GM19324 (cell line): Measurements from ENCODE around the gene INSIG2.
"Not testable (repeated sequence)": the region's sequence is repeated elsewhere in the genome, so short reads cannot be mapped to it uniquely, and the experiment has no call there.

Experiments
- ATAC-seq: cut with Tn5 transposase; IDR thresholded peaks from one replicate; pipeline ENCODE4 v1.9.1; 2021; ENCODE audit warnings: mild to moderate bottlenecking, moderate library complexity; ENCODE audit not compliant: unreplicated experiment, low FRiP score

The INSIG2 gene

GRCh38 chr2:118058951-118059350 lies 29.3 kb upstream of the INSIG2 start:
- no peak for ATAC-seq

GRCh38 chr2:118059919-118060478 lies 28.3 kb upstream of the INSIG2 start:
- no peak for ATAC-seq

DNA sequence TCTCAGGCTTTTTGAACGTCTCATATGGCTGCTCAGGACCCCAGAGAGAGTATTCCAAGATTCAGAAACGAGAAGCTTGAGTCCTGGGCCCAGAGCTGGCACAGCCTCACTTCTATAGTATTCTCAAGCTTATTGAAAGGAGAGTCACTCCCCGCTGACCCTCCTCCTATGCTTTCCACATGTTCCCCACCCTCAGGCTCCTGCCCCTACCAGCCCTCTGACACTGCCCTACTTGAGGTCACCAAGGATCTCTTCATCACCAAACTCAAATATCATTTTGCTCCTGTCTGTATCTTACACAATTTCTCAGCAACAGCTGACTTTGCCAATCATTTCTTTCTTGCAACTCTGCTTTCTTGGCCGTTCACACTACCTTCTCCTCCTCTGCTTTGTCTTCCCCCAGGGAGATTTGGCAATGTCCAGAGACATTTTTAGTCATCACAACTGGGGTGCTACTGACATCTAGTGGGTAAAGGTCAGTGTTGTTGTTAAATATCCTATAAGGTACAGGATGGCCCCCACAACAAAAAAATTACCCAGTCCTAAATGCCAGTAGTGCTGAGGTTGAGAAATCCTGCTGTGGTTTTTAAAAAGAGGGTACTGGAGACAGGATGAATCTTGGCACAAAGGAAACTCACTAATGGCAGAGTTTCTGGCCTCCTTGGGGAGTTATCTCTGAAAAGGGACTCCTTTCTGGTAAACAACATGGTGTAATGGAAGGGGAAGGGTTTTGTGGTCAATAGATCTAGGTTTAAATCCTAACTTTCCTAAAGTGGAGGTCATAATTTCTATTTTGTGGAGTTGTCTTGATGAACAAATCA lies 26.9 kb upstream of the INSIG2 start:
- peak; percentile 67 for ATAC-seq

DNA sequence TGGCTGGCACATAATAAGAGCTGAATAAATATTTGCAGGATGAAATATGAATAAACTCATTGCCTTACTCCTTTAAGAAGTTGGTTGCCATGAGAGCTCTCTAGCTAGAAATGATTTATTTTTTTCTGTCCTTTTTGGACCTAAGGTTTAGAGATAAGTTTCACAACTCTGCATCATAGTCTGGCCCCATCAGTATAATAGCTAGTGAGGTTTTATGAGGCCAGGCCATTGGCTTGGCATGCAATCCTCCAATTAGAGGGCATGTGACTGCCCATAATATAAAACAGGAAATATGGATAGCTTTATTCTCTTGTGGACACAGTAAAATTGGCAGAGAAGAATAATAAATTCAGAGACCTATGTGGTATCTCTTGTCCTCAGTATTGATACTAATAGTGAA lies 26.2 kb upstream of the INSIG2 start:
- ATAC-seq: no peak

- ATAC-seq: no peak
Observed at GRCh38 chr2:118062669-118063068, 25.6 kb upstream of the INSIG2 start.

DNA sequence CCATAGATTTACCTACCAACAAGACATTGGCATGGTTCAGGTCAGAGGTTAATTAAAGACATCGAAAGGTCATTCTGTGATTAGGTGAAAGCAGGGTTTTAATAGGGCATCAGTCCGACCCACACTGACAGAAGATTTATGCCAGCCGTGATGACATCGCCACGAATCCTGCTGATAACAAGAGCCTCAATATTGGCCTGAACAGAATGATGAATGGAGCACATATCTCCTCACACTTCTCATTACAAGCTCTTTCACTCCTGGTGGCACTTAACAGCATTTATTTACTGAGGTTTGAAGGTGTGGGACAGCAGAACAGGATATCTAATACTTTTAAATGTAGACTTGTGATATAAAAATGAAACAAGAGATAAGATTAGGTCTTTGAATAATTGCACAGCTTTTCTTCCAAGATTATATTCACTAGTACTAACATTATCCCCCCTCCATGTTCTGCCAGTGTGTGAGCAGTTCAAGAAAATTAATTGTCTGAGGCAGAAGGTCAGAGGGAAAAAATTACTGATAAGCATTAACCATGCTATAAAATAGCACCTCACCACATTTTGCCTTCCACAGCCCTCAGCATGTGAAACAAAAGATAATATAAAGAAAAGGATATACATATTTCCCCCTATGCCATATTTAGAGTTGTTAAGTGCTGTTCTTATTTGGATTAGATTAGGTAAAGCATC lies 23.1 kb upstream of the INSIG2 start:
- ATAC-seq: no peak

DNA sequence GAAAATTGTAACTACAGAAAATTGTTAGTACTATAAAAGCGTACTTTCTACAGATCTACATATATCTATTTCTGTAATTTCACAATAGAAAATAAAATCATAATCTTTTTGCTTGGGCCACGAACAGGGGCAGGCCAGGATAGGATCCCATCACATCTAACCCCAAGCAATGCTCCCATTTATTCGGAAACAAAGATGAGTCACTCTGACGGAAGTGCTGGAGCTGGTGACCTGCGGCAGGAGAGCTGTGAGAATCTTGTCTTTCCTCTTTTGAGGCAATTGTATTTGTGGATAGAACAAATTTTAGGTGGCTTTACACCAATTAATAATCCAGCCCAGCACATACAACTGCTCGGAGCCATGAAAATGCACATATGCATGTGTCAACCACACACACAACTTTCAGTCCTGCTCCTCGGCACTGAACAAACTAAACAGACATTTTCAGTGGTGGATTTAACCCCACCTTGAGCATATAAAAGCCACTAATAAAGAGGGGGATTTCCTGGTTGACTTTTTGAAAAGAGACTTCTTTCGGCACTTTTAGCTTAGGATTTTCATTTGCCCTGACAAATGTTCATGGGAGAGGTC lies 22.3 kb upstream of the INSIG2 start:
- no peak for ATAC-seq

DNA sequence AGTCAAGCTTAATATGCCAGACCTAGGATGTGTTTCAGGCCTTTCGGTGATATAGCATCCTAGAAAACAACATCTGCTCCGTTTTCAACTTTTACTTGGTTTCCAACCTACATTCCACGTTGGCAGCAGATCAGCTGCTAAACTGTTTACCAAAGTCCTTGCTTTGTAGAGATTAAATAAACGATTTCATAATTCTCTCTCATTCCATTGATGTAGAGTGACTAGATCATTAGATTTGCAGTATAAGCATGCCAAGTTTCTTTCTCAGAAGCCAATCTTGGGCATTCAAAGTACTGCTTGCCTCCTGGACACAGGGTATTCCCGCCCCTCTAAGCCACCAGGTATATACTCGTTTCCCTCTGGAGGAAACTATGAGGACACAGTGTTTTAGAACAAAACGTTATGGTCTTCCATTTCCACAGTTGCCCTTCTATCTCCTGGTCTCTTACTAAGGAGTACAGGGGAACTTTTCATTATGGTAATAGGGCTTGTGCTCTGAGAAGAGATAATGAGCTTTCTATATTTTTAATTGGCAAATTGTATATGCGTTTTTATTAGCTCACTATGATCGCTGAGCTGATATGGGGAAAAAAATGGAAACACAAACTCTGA lies 10.5 kb upstream of the INSIG2 start:
- no peak for ATAC-seq

GRCh38 chr2:118078734-118079133 lies 9.5 kb upstream of the INSIG2 start:
- no peak for ATAC-seq

DNA sequence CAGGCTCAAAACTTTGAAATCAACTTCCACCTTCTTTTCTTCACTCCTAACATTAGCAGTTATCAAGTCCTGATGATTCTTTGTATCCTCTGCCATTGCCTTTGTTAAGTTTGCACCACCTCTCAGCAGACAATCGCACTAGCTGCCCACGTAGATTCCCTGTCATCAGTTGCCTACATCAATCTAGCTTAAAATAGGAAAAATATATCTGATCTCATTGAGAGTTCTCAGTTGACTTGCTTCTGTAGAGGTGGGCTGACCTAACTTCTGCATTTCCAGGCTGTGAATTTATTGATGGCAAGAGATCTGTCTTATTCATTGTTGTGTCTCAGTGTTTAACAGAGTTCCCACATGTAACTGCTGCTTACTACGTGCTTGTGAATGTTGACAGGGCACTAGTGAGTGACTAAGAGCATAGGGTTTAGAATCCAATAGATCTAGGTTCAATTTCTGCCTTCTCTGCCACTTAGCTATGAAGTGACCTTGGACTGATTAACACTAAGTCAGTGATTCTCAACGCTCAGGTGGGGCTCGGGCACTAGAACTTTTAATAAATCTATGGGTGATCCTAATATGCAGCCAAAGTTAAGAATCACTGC lies 3.7 kb upstream of the INSIG2 start:
- no peak for ATAC-seq

DNA sequence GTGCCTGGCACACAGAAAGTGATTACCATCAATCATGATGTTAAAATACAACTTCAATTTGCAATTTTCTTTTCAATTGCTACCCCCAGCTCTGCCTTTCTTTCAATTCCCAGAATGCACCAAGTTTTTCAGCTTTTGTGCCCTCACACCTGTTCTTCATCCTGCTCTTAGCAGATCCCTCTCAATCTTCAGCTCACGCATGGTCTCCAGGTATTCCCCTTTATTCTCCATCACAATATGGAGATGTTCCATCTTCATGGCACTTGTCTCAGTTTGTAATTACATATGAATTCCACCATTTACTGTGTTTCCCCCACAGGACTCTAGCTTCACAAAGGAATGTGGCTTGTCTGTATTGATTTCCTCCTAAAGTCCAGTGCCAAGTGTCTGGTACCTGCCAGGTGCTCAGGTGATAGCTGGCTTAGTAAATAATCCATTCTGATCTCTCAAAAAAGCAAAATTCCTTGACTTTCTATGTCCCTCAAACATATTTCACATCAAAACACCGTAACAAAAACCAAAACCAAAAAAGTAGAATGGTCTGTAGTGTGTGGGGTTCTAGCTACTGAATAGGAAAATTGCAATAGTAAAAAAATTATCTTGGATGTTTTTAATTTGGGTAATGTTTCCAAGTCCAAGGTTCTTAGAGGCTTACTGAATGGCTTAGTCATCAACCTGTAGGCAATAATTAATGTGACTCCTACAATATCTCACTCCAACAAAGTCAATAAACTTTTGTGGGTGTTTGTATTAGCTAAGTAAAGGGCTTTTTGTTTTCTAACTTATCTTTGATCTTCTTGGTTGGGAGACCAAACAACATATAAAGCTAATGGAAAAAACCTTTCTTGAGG lies 2.9 kb upstream of the INSIG2 start:
- ATAC-seq: no peak

DNA sequence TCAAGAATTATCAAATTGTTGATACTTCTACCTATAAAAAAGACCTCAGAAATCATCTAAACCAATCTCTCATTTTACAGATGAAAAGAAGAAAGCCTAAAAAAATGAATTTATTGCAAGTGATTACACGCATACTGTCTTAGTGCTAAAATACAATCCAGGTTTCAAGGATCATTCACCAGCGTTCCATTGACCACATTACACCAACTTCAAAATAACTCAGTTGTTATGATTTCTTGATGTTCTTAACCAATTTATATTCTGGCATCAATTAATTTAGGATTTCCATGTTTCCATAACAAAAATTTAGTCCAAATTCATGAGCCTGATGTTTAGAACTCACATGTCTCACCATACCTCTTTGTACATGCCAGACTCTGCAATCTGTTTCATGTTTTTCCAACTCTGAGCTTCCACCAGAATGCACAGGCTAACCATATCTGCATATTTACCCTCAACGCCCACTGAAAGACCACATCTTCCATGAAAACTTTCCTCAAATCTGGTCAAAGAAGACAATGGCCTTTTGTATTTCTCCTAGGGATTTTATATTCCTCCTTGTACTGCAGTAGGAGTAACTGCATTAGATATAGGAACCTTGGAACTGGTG lies 2.1 kb upstream of the INSIG2 start:
- no peak for ATAC-seq

GRCh38 chr2:118089139-118089800 lies 999 bp downstream of the INSIG2 start:
- peak; percentile 24 for ATAC-seq

DNA sequence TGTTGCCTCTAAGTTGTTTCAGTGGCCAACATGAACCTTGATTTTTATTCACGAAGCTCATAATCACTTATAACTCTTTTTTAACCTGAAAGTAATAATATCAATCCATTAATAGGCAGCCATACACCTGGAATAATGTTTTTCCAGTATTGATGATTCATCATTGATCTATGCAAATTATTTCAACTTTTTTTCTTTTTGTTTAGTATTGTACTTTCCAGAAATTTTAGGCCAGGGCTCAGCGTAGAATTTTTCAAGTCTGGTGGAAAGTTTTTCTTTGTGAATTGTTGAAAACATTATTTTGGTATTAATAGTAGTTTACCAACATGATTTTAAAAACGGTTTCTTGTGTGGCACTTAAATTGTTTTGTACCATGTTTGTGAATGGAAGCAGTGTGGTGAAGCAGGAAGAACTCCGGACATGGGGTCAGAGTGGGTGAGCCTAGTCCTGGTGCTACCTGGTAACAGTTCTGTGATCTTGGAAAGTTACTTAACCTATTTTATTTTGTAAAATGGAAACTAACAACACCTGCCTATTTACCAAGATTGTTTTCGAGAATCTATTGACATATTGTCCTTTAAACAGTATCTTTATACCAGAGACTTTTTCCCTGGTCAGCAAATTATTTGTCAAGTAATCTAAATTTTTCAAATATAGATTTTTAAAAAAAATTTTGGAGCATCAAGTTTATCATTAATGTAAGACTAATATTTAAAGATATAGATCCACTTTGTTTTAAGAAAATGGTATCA lies 2.3 kb downstream of the INSIG2 start:
- ATAC-seq: no peak

DNA sequence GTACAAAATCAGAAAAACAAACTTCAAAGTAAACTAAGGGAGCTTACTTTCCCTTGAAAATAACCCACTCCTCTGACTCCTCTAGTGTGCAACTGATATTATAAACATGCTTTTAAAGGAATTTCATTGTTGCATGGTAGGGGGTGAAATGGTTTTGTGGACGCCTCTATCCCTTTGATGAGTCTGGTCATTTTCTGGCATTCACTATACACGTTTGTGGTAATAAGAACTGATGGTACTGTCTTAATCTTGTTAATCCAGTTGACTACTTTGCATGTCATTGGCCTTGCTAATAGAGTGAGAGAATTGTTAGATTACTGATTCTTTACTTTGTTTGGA lies 2.8 kb downstream of the INSIG2 start:
- ATAC-seq: no peak

- ATAC-seq: no peak
Observed at GRCh38 chr2:118091631-118092030, 3.4 kb downstream of the INSIG2 start.

DNA sequence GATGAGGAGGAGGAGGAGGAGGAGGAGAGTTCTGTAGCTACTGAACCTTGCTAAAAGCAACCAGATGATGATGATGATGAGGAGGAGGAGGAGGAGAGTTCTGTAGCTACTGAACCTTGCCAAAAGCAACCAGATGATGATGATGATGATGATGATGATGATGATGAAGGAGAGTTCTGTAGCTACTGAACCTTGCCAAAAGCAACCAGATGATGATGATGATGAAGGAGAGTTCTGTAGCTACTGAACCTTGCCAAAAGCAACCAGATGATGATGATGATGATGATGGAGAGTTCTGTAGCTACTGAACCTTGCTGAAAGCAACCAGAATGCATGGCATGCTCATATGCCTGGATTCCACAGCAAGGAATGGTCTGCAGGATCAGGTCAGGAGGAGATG lies 5.8 kb downstream of the INSIG2 start:
- ATAC-seq: not testable (repeated sequence)

- ATAC-seq: no peak
Observed at GRCh38 chr2:118094503-118094902, 6.2 kb downstream of the INSIG2 start.
